HS-5 (cell line): ENCODE measurements around the gene TNFRSF12A.
"Not testable (repeated sequence)": the region's sequence is repeated elsewhere in the genome, so short reads cannot be mapped to it uniquely, and the experiment has no call there.

Experiments used
- DNase-seq: peaks from one replicate; pipeline ENCODE4 v3.0.0-alpha.2; 2012; ENCODE audit warnings: low read depth

The TNFRSF12A gene

GRCh38 chr16:3049921-3050481 lies 29.8 kb downstream of the TNFRSF12A start:
- DNase-seq = no peak

- no peak for DNase-seq
Observed at GRCh38 chr16:3050487-3050886, 30.3 kb downstream of the TNFRSF12A start.

DNA sequence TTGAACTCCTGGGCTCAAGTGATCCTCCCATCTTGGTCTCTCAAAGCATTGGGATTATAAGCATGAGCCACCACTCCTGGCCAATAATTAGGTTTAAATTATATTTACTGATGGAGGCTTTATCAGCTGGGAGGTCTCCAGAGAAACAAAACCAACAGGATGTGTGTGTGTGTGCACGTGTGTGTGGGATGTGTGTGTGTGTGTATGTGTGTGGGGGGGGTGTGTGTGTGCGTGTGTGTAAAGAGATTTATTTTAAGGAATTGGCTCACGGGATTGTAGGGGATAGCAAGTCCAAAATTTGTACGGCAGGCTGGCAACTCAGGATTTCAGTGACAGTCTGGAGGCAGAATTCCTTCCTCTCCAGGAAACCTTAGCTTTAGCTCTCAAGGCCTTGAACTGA lies 30.8 kb downstream of the TNFRSF12A start:
- DNase-seq = no peak

DNA sequence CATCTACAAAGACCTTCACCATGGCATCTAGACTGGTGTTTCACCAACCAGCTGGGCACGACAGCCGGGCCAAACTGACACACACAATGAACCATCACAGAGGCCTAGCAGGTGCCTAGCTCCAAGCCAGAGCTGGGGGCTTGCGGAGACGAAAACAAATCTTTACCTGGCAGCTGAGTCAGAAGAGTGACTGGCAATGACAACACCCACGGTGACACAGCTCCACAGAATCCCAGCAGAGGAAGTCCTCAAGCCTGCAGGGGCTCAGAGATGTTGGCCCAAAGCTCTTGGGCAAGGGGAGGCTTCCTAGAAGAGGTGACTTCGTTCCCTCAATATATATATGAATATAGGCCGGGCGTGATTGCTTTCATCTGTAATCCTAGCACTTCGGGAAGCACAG lies 31.3 kb downstream of the TNFRSF12A start:
- DNase-seq = no peak

- DNase-seq = not testable (repeated sequence)
Observed at GRCh38 chr16:3052571-3053329, 32.6 kb downstream of the TNFRSF12A start.

GRCh38 chr16:3053330-3053710 lies 33.2 kb downstream of the TNFRSF12A start:
- DNase-seq = not testable (repeated sequence)

DNA sequence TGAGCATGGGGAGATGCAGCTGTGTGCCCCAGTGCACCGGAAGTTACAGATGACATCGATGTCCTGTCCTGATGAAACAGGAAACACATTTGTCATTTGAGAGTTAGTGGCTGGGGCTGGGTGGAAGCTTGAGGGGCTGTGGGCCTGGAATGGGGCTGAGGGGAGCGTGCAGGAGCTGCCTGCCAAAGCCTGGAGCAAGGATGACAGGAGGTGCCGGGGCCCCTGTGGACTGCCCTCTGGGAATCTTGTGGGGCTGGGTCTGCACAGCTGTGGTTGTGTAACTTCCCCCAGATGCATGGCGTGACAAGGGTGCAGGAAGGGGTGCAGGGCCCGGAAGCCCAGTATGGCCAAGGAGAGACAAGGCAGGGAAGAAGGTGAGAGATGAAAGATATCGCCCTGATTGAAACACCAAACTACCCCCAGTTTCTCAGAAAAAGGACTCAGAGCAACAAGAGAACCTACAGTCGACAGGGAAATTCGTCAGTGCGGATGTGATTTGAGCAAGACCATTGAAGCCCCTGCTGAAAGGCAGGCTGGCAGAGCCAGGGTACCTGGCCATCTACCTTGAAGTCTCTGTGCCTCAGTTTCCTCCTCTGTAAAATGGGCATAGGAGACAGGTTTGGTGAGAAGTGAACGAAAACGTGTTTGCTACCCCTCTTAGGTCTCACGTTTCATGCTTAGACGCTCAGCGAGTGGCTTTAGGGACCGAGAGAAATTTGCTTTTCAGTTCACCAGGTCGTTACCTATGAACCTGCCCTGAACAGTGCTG lies 35.0 kb downstream of the TNFRSF12A start:
- DNase-seq = no peak

- not testable (repeated sequence) for DNase-seq
Observed at GRCh38 chr16:3055734-3056115, 35.6 kb downstream of the TNFRSF12A start.

- no peak for DNase-seq
Observed at GRCh38 chr16:3056336-3057180, 36.4 kb downstream of the TNFRSF12A start.

DNA sequence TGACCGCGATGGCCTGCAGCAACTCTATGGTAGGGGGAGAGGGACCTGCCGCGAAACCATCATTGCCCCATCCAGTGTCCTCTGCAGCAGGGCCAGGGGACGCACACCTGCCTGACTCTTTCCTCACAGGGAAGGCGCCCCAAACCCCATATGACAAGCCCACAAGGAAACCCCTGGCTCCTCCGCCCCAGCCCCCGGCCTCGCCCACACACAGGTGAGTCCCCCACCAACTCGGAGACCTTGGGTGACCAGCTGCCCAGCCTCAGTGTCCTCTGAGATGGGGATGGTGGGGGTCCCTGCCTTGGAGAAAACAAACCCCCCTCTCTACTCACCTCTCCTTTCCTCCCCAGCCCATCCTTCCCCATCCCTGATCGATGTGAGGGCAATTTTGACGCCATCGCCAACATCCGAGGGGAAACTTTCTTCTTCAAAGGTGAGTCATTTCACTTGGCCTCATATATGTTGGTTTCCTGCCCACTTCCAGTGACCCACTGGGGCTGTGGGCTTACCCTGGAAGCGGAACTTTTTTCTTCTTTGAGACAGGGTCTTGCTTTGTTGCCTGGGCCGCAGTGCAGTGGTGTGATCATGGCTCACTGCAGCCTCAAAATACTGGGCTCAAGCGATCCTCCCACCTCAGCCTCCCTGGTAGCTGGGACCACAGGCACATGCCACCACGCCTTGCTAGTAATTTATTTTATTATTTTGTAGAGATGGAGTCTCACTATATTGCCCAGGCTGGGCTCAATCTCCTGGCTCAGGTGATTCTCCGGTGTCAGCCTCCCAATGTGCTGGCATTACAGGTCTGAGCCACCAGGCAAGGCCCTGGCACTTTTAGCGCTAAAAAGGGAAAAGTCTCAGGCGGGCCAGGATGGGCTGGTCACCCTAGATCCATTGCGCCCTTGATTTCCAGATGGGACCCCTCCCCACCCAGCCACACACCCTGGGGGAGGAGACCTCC lies 37.3 kb downstream of the TNFRSF12A start:
- DNase-seq = no peak

DNA sequence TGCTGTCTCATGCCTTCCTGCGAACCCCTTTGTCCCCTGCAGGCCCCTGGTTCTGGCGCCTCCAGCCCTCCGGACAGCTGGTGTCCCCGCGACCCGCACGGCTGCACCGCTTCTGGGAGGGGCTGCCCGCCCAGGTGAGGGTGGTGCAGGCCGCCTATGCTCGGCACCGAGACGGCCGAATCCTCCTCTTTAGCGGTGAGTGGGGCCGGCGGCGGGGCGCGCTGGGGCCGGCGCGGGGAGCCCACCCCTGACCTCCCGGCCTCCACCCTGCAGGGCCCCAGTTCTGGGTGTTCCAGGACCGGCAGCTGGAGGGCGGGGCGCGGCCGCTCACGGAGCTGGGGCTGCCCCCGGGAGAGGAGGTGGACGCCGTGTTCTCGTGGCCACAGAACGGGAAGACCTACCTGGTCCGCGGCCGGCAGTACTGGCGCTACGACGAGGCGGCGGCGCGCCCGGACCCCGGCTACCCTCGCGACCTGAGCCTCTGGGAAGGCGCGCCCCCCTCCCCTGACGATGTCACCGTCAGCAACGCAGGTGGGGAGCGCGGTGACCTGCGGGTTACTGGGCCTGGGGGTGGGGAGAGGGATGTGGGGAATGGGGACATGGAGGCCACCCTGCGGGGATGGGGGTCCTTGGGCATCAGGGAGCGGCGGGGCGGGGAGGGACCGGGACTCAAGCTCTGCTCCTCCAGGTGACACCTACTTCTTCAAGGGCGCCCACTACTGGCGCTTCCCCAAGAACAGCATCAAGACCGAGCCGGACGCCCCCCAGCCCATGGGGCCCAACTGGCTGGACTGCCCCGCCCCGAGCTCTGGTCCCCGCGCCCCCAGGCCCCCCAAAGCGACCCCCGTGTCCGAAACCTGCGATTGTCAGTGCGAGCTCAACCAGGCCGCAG lies 38.2 kb downstream of the TNFRSF12A start:
- no peak for DNase-seq

DNA sequence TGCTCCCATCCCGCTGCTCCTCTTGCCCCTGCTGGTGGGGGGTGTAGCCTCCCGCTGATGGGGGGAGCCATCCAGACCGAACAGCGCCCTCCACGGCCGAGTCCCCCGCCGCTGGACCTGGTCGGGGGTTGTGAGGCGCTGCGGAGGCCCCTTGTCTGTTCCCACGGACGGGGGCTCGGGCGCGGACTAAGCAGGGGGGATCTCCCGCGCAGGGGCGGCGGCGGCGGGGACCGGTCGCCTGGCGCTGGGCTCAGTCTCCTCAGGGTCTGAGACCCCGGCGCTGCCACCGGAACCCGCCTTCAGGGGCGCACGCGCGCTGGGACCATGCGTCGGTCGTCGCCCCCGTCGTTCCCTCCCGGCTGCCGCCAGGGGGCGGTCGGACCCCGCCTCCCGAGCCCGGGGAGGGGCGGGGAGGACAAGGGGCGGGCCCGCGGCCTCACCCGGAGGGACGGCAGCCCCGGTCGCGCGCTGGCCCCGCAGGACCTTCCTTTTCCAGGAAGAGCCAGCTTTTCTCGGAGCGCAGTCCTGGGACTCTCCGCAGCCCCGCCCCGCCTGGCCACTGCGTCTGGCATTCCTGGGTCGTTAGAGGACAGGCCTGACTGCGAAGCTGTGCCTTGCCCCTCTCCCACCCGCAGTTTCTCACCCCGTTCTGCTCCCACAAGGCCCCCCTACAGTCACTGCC lies 39.0 kb downstream of the TNFRSF12A start:
- peak; percentile 46 for DNase-seq

- DNase-seq = no peak
Observed at GRCh38 chr16:3059723-3060242, 39.6 kb downstream of the TNFRSF12A start.

DNA sequence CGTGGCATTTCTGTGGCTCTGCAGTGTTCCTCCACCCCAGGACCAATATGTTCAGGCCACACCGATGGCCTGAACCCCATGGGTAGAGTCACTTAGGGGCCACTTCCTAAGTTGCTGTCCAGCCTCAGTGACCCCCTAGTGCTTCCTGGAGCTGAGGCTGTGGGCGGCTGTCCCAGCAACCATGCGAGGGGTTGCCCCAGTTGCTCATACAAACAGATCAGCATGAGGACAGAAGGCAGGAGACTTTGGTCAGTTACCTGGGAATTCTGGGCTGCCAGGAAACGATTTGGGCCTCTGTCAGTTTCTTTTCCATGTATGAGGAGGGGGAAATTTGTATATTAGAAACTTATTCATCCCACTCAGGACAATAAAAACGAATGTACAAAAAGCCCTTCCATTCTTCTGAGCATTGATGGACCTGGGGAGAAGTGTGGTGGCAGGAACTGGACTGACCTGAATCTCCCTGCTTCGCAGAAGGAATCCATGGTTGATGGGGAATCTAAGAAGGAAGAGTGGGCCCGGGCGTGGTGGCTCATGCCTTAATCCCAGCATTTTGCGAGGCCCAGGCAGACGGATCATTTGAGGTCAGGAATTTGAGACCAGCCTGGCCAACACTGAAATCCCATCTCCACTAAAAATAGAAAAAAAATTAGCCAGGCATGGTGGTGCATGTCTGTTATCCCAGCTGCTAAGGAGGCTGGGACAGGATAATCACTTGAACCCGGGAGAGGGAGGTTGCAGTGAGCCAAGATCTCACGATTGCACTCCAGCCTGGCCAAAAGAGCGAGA lies 40.4 kb downstream of the TNFRSF12A start:
- no peak for DNase-seq

- no peak for DNase-seq
Observed at GRCh38 chr16:3062553-3062952, 42.4 kb downstream of the TNFRSF12A start.

DNA sequence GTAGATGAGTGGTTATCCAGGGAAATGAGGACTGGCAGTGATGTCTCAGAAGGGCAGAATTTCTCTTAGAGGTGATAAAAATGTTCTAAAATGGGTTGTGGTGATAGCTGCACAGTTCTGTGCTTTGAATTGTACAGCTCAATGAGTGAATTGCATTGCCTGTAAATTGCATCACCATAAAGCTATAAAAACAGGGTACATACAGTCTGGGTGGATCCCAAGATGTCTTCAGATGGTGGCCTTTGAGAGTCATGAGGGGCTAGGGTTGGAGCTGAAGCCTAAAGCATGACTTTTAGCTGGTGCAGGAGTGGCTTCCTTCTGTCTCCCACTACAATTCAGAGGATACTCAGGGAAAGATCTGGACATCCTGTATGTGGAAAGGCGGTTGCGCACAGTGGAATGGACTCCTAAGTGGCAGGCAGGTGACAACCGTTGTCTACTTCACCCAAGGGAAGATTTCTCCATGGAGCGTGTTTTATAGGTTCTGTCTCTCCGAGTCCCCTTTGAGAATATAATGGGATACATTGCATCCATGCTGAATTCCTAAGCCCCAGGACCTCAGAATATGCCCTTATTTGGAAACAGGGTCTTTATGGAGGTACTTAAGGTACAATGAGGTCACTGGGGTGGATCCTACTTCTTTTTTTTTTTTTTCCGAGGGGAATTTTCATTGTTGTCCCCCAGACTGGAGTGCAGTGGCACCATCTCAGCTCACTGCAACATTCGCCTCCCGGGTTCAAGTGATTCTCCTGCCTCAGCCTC lies 43.6 kb downstream of the TNFRSF12A start:
- DNase-seq = no peak

GRCh38 chr16:3065069-3065741 lies 45.0 kb downstream of the TNFRSF12A start, which contains the start of gene IL32:
Gene IL32, plus strand, starts transcription at chr16:3065640. Its CDS starts 172 bp downstream, at chr16:3065812.
- DNase-seq = peak; percentile 59
